BE2C (cell line): ENCODE data around the gene CDC73.

Experiments
- DNase-seq: peaks from one replicate; pipeline ENCODE4 v3.0.0-alpha.2; 2020
- H3K27me3 ChIP-seq: fragments of 250-450 bp; sonication (Bioruptor Pico); 2 replicates; pipeline ENCODE4 v1.5.1; 2020; ENCODE audit warnings: mild to moderate bottlenecking
- H3K36me3 ChIP-seq: fragments of 250-450 bp; sonication (Bioruptor Pico); 2 replicates; pipeline ENCODE4 v1.5.1; 2020; ENCODE audit warnings: mild to moderate bottlenecking
- H3K4me1 ChIP-seq: fragments of 250-450 bp; sonication (Bioruptor Pico); 2 replicates; pipeline ENCODE4 v1.5.1; 2020
- H3K4me3 ChIP-seq: 2 replicates; pipeline ENCODE4 v1.5.1; 2011; ENCODE audit warnings: low read depth, low read length
- H3K9me3 ChIP-seq: fragments of 250-450 bp; sonication (Bioruptor Pico); 2 replicates; pipeline ENCODE4 v1.5.1; 2020
- CTCF ChIP-seq: IDR thresholded peaks from 2 replicates; pipeline ENCODE4 v1.5.1; 2012; ENCODE audit warnings: mild to moderate bottlenecking, low read depth, low read length

The CDC73 gene

GRCh38 chr1:193086342-193086741 lies 35.5 kb upstream of the CDC73 start:
- Histone ChIP-seq H3K27me3 (no peaks in the 10 kb centered on the region), H3K9me3 (no peaks in the 10 kb centered on the region), H3K36me3 (peaks cover 57% of the 10 kb centered on the region), H3K4me3 (no peak overlapping the region), H3K4me1 (no peaks in the 10 kb centered on the region)
- no peak for DNase-seq
- no peak for TF ChIP-seq CTCF

- Histone ChIP-seq H3K27me3 (no peaks in the 10 kb centered on the region), H3K36me3 (peaks cover 45% of the 10 kb centered on the region)
Observed at GRCh38 chr1:193087893-193088292, 33.9 kb upstream of the CDC73 start.

GRCh38 chr1:193090865-193091264 lies 31.0 kb upstream of the CDC73 start:
- Histone ChIP-seq H3K4me3 (no peak overlapping the region), H3K36me3 (peaks cover 21% of the 10 kb centered on the region), H3K27me3 (no peaks in the 10 kb centered on the region), H3K9me3 (no peaks in the 10 kb centered on the region), H3K4me1 (no peaks in the 10 kb centered on the region)
- no peak for DNase-seq
- no peak for TF ChIP-seq CTCF

More at GRCh38 chr1:193087893-193088292, 33.9 kb upstream of the CDC73 start:
- Histone ChIP-seq H3K4me3 (no peak overlapping the region), H3K9me3 (no peaks in the 10 kb centered on the region), H3K4me1 (no peaks in the 10 kb centered on the region)
- no peak for TF ChIP-seq CTCF
- no peak for DNase-seq

GRCh38 chr1:193094112-193094511 lies 27.7 kb upstream of the CDC73 start:
- peaks cover 15% of the 10 kb centered on the region for H3K36me3 ChIP-seq
- TF ChIP-seq CTCF: no peak
- H3K4me3 ChIP-seq: no peak overlapping the region
- H3K4me1 ChIP-seq: no peaks in the 10 kb centered on the region
- no peaks in the 10 kb centered on the region for H3K27me3 ChIP-seq
- DNase-seq: no peak
- H3K9me3 ChIP-seq: no peaks in the 10 kb centered on the region

GRCh38 chr1:193102662-193103061 lies 19.2 kb upstream of the CDC73 start:
- Histone ChIP-seq H3K27me3 (no peaks in the 10 kb centered on the region), H3K9me3 (no peaks in the 10 kb centered on the region), H3K4me3 (no peak overlapping the region), H3K36me3 (peaks cover 2% of the 10 kb centered on the region; the same call in 1 of the 2 replicates), H3K4me1 (no peaks in the 10 kb centered on the region; the same call in 1 of the 2 replicates)
- DNase-seq: no peak
- no peak for TF ChIP-seq CTCF

- Histone ChIP-seq H3K4me3 (peak overlapping the region; percentile 97), H3K27me3 (no peaks in the 10 kb centered on the region), H3K36me3 (peaks cover 2% of the 10 kb centered on the region; the same call in 1 of the 2 replicates), H3K9me3 (no peaks in the 10 kb centered on the region), H3K4me1 (no peaks in the 10 kb centered on the region; the same call in 1 of the 2 replicates)
- TF ChIP-seq CTCF: no peak
- DNase-seq: no peak
Observed at GRCh38 chr1:193103759-193104501, 17.9 kb upstream of the CDC73 start.
